ENCODE data around the gene OGFOD1. TPM values are rescaled to one million over a fixed set of nuclear protein-coding genes. Genes with fewer than 3 reads are reported as not detected.

OGFOD1 gene
- total RNA-seq, 4 donors from 2014 or later, result 40.6 to 55.1 (median 50.4) TPM

- ATAC-seq, result no peak
- Histone ChIP-seq H3K4me3 (no peak overlapping the region), H3K27ac (peak overlapping the region in 1 of 4 donors; percentile 94), H3K27me3 (no peaks in the 10 kb centered on the region), H3K36me3 (no peaks in the 10 kb centered on the region), H3K4me1 (peaks cover 0 to 60% (median 8%) of the 10 kb centered on the region in 3 donors), H3K9me3 (no peaks in the 10 kb centered on the region)
- TF ChIP-seq EP300 (IDR thresholded peaks at IDR 0.05) (no peak), POLR2A (IDR thresholded peaks at IDR 0.05) (no peak), CTCF (IDR thresholded peaks at IDR 0.05) (no peak), POLR2AphosphoS5 (IDR thresholded peaks at IDR 0.05) (no peak)
- 55 to 58% methylated on average over 3 to 4 of the region's 4 CpGs for WGBS, 2 donors (ENCODE audit: low coverage in 1 of 2)
Observed at GRCh38 chr16:56422896-56423441, 28.4 kb upstream of the OGFOD1 start.

GRCh38 chr16:56423584-56424403, 27.6 kb upstream of the OGFOD1 start:
- no peak for ATAC-seq
- TF ChIP-seq EP300 (IDR thresholded peaks at IDR 0.05), result no peak
- no peak for TF ChIP-seq POLR2AphosphoS5 (IDR thresholded peaks at IDR 0.05)
- no peak for TF ChIP-seq POLR2A (IDR thresholded peaks at IDR 0.05)
- no peak for TF ChIP-seq CTCF (IDR thresholded peaks at IDR 0.05)
- Histone ChIP-seq H3K36me3 (no peaks in the 10 kb centered on the region), H3K4me1 (peaks cover 0 to 59% (median 8%) of the 10 kb centered on the region in 3 donors), H3K4me3 (peak overlapping the region; percentile 93 to 96), H3K9me3 (no peaks in the 10 kb centered on the region), H3K27ac (peak overlapping the region in 3 of 4 donors; percentile 94 to 96 (median 96)), H3K27me3 (no peaks in the 10 kb centered on the region)
- WGBS, 2 donors (ENCODE audit: low coverage in 1 of 2), result 24 to 25% methylated on average over 7 of the region's 7 CpGs

GRCh38 chr16:56424404-56424764, 27.0 kb upstream of the OGFOD1 start:
- Histone ChIP-seq H3K27ac (peak overlapping the region; percentile 71 to 96 (median 95)), H3K9me3 (no peaks in the 10 kb centered on the region), H3K36me3 (no peaks in the 10 kb centered on the region), H3K27me3 (no peaks in the 10 kb centered on the region), H3K4me3 (peak overlapping the region; percentile 93 to 96), H3K4me1 (peaks cover 0 to 53% (median 8%) of the 10 kb centered on the region in 3 donors)
- no peak for ATAC-seq
- TF ChIP-seq CTCF (IDR thresholded peaks at IDR 0.05) (no peak), POLR2AphosphoS5 (IDR thresholded peaks at IDR 0.05) (no peak), POLR2A (IDR thresholded peaks at IDR 0.05) (no peak), EP300 (IDR thresholded peaks at IDR 0.05) (no peak)
- WGBS, 2 donors (ENCODE audit: low coverage in 1 of 2), result 0% methylated on average over 10 to 15 of the region's 16 CpGs

- peak; percentile 65 for ATAC-seq
- Histone ChIP-seq H3K27ac (peak overlapping the region; percentile 71 to 96 (median 95)), H3K4me3 (peak overlapping the region; percentile 93 to 96), H3K36me3 (peaks cover 0 to 4% of the 10 kb centered on the region in 2 donors), H3K4me1 (peaks cover 0 to 49% (median 8%) of the 10 kb centered on the region in 3 donors), H3K27me3 (no peaks in the 10 kb centered on the region), H3K9me3 (no peaks in the 10 kb centered on the region)
- no CpG with 5 or more reads among the region's 79 CpGs for WGBS, 2 donors (ENCODE audit: low coverage in 1 of 2)
- TF ChIP-seq EP300 (IDR thresholded peaks at IDR 0.05), result no peak
- peak in 1 of 2 donors; percentile 36 for TF ChIP-seq POLR2A (IDR thresholded peaks at IDR 0.05)
Observed at GRCh38 chr16:56424791-56425438, 26.4 kb upstream of the OGFOD1 start.

- Histone ChIP-seq H3K36me3 (peaks cover 0 to 9% of the 10 kb centered on the region in 2 donors), H3K27me3 (no peaks in the 10 kb centered on the region), H3K27ac (peak within 1 kb of the TSS; percentile 76 to 96 (median 95)), H3K9me3 (no peaks in the 10 kb centered on the region), H3K4me1 (peaks cover 0 to 44% (median 8%) of the 10 kb centered on the region in 3 donors), H3K4me3 (peak within 1 kb of the TSS; percentile 93 to 96)
- TF ChIP-seq EP300 (IDR thresholded peaks at IDR 0.05) (no peak), POLR2A (IDR thresholded peaks at IDR 0.05) (peak; percentile 2 to 31), CTCF (IDR thresholded peaks at IDR 0.05) (peak in 3 of 4 experiments; percentile 63 to 87 (median 87)), POLR2AphosphoS5 (IDR thresholded peaks at IDR 0.05) (no peak)
- WGBS, 2 donors (ENCODE audit: low coverage in 1 of 2), result no CpG with 5 or more reads among the region's 57 CpGs
- ATAC-seq, result peak; percentile 99
Observed at GRCh38 chr16:56425439-56425832, 25.9 kb upstream of the OGFOD1 start, which contains the start of gene AMFR. AMFR (minus strand) TSS chr16:56425545; CDS start chr16:56425327, 218 bp downstream.
